Measurements from ENCODE around the gene PTPRN. TPM values are rescaled to one million over a fixed set of nuclear protein-coding genes. Genes with fewer than 3 reads are reported as not detected.

Gene PTPRN
- total RNA-seq, 2 experiments from 2014 or later: 0.04 to 0.42 TPM

DNA sequence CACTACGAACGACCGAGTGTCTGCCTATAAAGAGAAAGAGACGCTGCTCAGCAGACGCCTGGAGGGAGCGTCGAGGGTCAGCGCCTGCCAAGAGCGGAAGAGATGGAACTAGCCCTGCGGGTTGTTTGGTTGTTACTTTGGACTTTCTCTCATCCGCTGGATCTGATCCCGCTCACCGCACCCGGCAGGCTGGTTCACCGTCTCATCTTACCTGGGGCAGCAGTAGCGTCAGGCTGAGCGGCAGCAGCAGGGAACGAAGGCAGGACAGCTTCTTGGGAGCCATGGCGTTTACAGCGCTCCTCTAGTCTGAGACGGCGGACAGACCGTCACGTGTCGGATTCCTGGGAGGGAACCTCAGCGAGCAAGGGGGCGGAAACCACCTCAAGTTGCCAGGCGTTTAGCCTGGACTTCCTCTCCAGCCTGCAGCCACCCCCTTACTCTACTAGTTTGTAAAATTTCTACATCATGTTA is 65.9 kb downstream of the PTPRN start:
- ChIA-PET POLR2A (no interaction called here), CTCF (interaction anchor here (0.5 to 2.1 kb wide), 2 partner anchors 13 to 15 kb away, joined by 3 to 5 read pairs; partner anchors contain the start of genes ANKZF1 and ATG9A)

Other genes with a start within 250 kb of the PTPRN start
- not detected for gene IHH, start 248.5 kb downstream of the PTPRN start, total RNA-seq
- 10 to 100 TPM; 20.0 to 20.9 TPM for gene NHEJ1, start 148.6 kb downstream of the PTPRN start, total RNA-seq
- gene SLC23A3, start 139.4 kb downstream of the PTPRN start, total RNA-seq: 1 to 10 TPM; 1.8 to 2.9 TPM
- 10 to 100 TPM; 53.8 to 58.2 TPM for gene CNPPD1, start 132.5 kb downstream of the PTPRN start, total RNA-seq
- gene RETREG2, start 131.1 kb downstream of the PTPRN start, total RNA-seq: 10 to 100 TPM; 68.3 to 69.1 TPM
- gene ZFAND2B, start 102.6 kb downstream of the PTPRN start, total RNA-seq: 10 to 100 TPM; 29.3 to 33.3 TPM
- gene ABCB6, start 90.4 kb downstream of the PTPRN start, total RNA-seq: 10 to 100 TPM; 20.8 to 25.6 TPM
- 10 to 100 TPM; 55.9 to 57.4 TPM for gene ATG9A, start 79.8 kb downstream of the PTPRN start, total RNA-seq
- gene ANKZF1, start 79.6 kb downstream of the PTPRN start, total RNA-seq: 100 to 1,000 TPM; 109 TPM
- 1 to 10 TPM; 3.8 to 4.2 TPM for gene GLB1L, start 64.0 kb downstream of the PTPRN start, total RNA-seq
- gene STK16, start 63.9 kb downstream of the PTPRN start, total RNA-seq: 10 to 100 TPM; 34.4 to 35.8 TPM
- gene TUBA4B, start 56.2 kb downstream of the PTPRN start, total RNA-seq: not detected
- gene TUBA4A, start 55.5 kb downstream of the PTPRN start, total RNA-seq: 100 to 1,000 TPM; 221 TPM
- 10 to 100 TPM; 50.2 to 53.5 TPM for gene DNAJB2, start 30.0 kb downstream of the PTPRN start, total RNA-seq
- not detected for gene RESP18, start 23.3 kb upstream of the PTPRN start, total RNA-seq
- 100 to 1,000 TPM; 110 to 115 TPM for gene DNPEP, start 78.5 kb upstream of the PTPRN start, total RNA-seq
- gene DES, start 109.0 kb upstream of the PTPRN start, total RNA-seq: not detected
- under 1 TPM; 0.78 to 0.95 TPM for gene SPEG, start 125.4 kb upstream of the PTPRN start, total RNA-seq
- gene GMPPA, start 189.5 kb upstream of the PTPRN start, total RNA-seq: 10 to 100 TPM; 37.5 to 40.5 TPM
- not detected for gene ASIC4, start 205.1 kb upstream of the PTPRN start, total RNA-seq
- 10 to 100 TPM; 36.4 to 36.8 TPM for gene CHPF, start 234.4 kb upstream of the PTPRN start, total RNA-seq
- gene TMEM198, start 234.6 kb upstream of the PTPRN start, total RNA-seq: 1 to 10 TPM; 5.9 to 7.1 TPM